Stimulated activated CD8-positive, alpha-beta memory T cell treated with anti-CD3 and anti-CD28 coated beads, Interleukin-15, amount 100 ng/mL, for 48 hours (primary cell): ENCODE data around the gene GRIK1.
"Not testable (repeated sequence)": the region's sequence is repeated elsewhere in the genome, so short reads cannot be mapped to it uniquely, and the experiment has no call there.

Experiments
- DNase-seq, 2 donors: peaks; one replicate each; pipeline ENCODE4 v3.0.0-alpha.2; 2020; ENCODE audit warnings: low read depth in 2 of 2

Gene GRIK1

GRCh38 chr21:29939924-29940275, at the start of gene GRIK1:
Gene GRIK1 (minus strand): TSS chr21:29939996.
- DNase-seq, result no peak

- DNase-seq, result no peak
Measured at GRCh38 chr21:29987762-29988161, 48.0 kb upstream of the GRIK1 start.

- DNase-seq, result no peak
Measured at GRCh38 chr21:29985866-29986265, 46.1 kb upstream of the GRIK1 start.

GRCh38 chr21:29979043-29979442, 39.2 kb upstream of the GRIK1 start:
- DNase-seq, result no peak

GRCh38 chr21:29975776-29976175, 36.0 kb upstream of the GRIK1 start:
- no peak for DNase-seq

- DNase-seq, result no peak
Measured at GRCh38 chr21:29973258-29973657, 33.5 kb upstream of the GRIK1 start.

GRCh38 chr21:29961291-29962027, 21.7 kb upstream of the GRIK1 start:
- no peak for DNase-seq

- no peak for DNase-seq
Measured at GRCh38 chr21:29958551-29958950, 18.8 kb upstream of the GRIK1 start.

- not testable (repeated sequence) for DNase-seq
Measured at GRCh38 chr21:29958035-29958434, 18.2 kb upstream of the GRIK1 start.

- DNase-seq, result no peak
Measured at GRCh38 chr21:29953690-29954089, 13.9 kb upstream of the GRIK1 start.

GRCh38 chr21:29953072-29953471, 13.3 kb upstream of the GRIK1 start:
- DNase-seq, result no peak

- DNase-seq, result no peak
Measured at GRCh38 chr21:29951911-29952310, 12.1 kb upstream of the GRIK1 start.

GRCh38 chr21:29949991-29950390, 10.2 kb upstream of the GRIK1 start:
- DNase-seq, result no peak

- DNase-seq, result no peak
Measured at GRCh38 chr21:29947119-29947518, 7.3 kb upstream of the GRIK1 start.

GRCh38 chr21:29943885-29944284, 4.1 kb upstream of the GRIK1 start:
- no peak for DNase-seq

GRCh38 chr21:29942034-29942433, 2.2 kb upstream of the GRIK1 start:
- DNase-seq, result no peak

GRCh38 chr21:29940991-29941390, 1.2 kb upstream of the GRIK1 start:
- no peak for DNase-seq

GRCh38 chr21:29940361-29940760, 565 bp upstream of the GRIK1 start:
- DNase-seq, result no peak

- DNase-seq, result no peak
Measured at GRCh38 chr21:29939104-29939923, 482 bp downstream of the GRIK1 start.

- no peak for DNase-seq
Measured at GRCh38 chr21:29938776-29939103, 1.1 kb downstream of the GRIK1 start.

GRCh38 chr21:29933088-29933487, 6.7 kb downstream of the GRIK1 start:
- no peak for DNase-seq

- no peak for DNase-seq
Measured at GRCh38 chr21:29928537-29928936, 11.3 kb downstream of the GRIK1 start.

GRCh38 chr21:29920938-29921337, 18.9 kb downstream of the GRIK1 start:
- DNase-seq, result no peak
